A549 treated with RU486 at 1 μM for 4 hours (cell line): ENCODE measurements around the gene PALMD. TPM values are rescaled to one million over a fixed set of nuclear protein-coding genes. Genes with fewer than 3 reads are reported as not detected.

Source experiments
- total RNA-seq: library from RNA; stranded (reverse); fragments of 200-300 nt; extraction: Qiagen RNA extraction; gene quantifications from 5 replicates; pipeline ENCODE4 v1.2.3, GENCODE V29; 2022; ENCODE audit warnings: low read depth

The PALMD gene
- 0.40 to 0.79 TPM (median 0.55 TPM) in 5 replicates for total RNA-seq

GRCh38 chr1:99645699-99646531 lies at the start of gene PALMD:
TSS of gene PALMD (plus strand) at chr1:99646113. CDS start at chr1:99646318, 205 bp downstream.

Other genes starting within 250 kb of the PALMD start
- 1.5 to 2.3 TPM (median 2.0 TPM) in 5 replicates for gene FRRS1, start 120.5 kb downstream of the PALMD start, total RNA-seq
- gene AGL, start 204.2 kb downstream of the PALMD start, total RNA-seq = 1.5 to 3.6 TPM (median 3.5 TPM) in 5 replicates